Body of pancreas (tissue), 4 donors: Measurements from ENCODE around the gene PHF13.

ENCODE experiments used
- POLR2A ChIP-seq, 3 donors: fragments of 450-650 bp; IDR thresholded peaks; one replicate each; pipeline ENCODE4 v1.6.1; 2016; ENCODE audit warnings: antibody characterized with exemption in 3 of 3, mild to moderate bottlenecking in 2 of 3
- TF ChIP-seq, protein P1 (sequence below), 7 experiments: fragments of 450-650 bp in 4 of 7; fragments of 200-600 bp in 3 of 7; sonication (generic) in 3 of 7; IDR thresholded peaks; one replicate each; pipeline ENCODE4 v1.5.1; 2016 to 2019; ENCODE audit warnings: antibody characterized with exemption in 7 of 7

DNA sequence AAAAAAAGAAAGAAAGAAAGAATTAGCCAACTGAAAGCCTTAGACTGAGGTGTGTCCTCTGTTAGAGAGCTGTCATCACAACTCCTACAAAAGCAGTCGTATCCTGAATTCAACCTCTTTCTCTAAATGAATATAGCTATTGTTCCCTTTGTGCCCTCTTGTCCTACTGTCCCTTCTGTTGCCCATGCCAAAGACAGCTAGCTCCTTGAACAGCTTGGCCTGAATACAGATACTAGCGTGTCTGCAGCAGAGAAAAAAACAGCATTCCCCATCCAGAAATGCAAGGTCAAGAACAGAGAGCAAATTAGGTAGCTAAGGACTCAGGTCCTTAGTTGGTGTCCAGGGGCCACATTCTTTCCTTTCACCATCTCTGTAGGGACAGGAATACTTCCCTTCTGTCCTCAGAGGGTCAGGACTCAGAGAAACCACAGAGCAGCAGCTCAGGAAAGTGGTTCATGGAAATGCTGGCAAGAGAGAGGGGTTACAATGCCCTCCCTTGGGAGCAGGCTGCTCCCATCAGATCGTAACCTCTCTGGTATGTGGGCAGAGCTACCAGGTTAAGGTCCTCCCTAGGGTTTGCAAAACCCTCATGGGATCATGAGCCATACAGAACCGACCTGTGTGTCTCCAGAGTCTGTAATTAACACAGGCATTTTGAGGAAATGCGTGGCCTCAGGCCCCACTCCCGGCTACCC, 35.6 kb upstream of the PHF13 start:
- TF ChIP-seq POLR2A (IDR thresholded peaks at IDR 0.05) = no peak
- TF ChIP-seq, protein P1, sequence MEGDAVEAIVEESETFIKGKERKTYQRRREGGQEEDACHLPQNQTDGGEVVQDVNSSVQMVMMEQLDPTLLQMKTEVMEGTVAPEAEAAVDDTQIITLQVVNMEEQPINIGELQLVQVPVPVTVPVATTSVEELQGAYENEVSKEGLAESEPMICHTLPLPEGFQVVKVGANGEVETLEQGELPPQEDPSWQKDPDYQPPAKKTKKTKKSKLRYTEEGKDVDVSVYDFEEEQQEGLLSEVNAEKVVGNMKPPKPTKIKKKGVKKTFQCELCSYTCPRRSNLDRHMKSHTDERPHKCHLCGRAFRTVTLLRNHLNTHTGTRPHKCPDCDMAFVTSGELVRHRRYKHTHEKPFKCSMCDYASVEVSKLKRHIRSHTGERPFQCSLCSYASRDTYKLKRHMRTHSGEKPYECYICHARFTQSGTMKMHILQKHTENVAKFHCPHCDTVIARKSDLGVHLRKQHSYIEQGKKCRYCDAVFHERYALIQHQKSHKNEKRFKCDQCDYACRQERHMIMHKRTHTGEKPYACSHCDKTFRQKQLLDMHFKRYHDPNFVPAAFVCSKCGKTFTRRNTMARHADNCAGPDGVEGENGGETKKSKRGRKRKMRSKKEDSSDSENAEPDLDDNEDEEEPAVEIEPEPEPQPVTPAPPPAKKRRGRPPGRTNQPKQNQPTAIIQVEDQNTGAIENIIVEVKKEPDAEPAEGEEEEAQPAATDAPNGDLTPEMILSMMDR (IDR thresholded peaks at IDR 0.05) = no peak
